ENCODE data around the gene VCX2.

DNA sequence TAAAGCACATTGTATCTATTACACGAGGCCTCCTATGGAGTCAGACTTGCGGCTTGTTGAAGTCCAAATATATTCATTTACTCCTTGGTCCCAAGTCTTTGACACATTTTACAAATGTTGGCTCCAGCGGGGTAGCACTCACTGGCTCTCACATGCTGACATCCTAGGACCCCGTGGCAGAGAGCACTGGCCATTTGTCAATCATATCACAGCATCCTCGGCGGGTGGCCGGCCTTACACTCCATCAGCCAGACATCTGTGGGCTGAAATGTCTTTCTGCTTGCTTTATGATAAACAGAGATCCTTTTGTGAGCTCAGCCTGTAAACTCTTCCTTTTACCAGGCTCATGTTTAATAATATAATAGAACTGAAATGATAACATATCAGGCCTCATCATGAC is 25.7 kb upstream of the VCX2 start:
- no peak for TF ChIP-seq POLR2AphosphoS5 (IDR thresholded peaks at IDR 0.05)
- no peak for TF ChIP-seq POLR2A (IDR thresholded peaks at IDR 0.05)
- TF ChIP-seq CTCF (IDR thresholded peaks at IDR 0.05) = no peak
